H9 (cell line): ENCODE measurements around the gene CFDP1. TPM values are rescaled to one million over a fixed set of nuclear protein-coding genes. Genes with fewer than 3 reads are reported as not detected.

Experiments used
- DNase-seq: peaks from one replicate; pipeline ENCODE4 v3.0.0-alpha.2; 2017
- H2AFZ ChIP-seq: one replicate; pipeline ENCODE4 v1.6.1; 2013; ENCODE audit warnings: mild to moderate bottlenecking, low read length, control low read depth, moderate library complexity
- H2AK5ac ChIP-seq: 2 replicates; pipeline ENCODE4 v1.6.1; 2013; ENCODE audit warnings: low read length, control low read depth, mixed read lengths; ENCODE audit not compliant: insufficient read length
- H2BK120ac ChIP-seq: one replicate; pipeline ENCODE4 v1.6.1; 2013; ENCODE audit warnings: low read depth, mild to moderate bottlenecking, low read length, control low read depth, inconsistent platforms; ENCODE audit not compliant: poor library complexity, severe bottlenecking
- H2BK12ac ChIP-seq: 2 replicates; pipeline ENCODE4 v1.6.1; 2013; ENCODE audit warnings: low read length, control low read depth, mixed read lengths, low read depth; ENCODE audit not compliant: insufficient read length
- H2BK15ac ChIP-seq: 2 replicates; pipeline ENCODE4 v1.6.1; 2013; ENCODE audit warnings: low read depth, low read length, control low read depth
- H2BK20ac ChIP-seq: one replicate; pipeline ENCODE4 v1.6.1; 2013; ENCODE audit warnings: low read depth, mild to moderate bottlenecking, low read length, control low read depth, inconsistent platforms; ENCODE audit not compliant: poor library complexity, severe bottlenecking
- H2BK5ac ChIP-seq: 2 replicates; pipeline ENCODE4 v1.6.1; 2013; ENCODE audit warnings: low read length, control low read depth, mixed read lengths; ENCODE audit not compliant: insufficient read length
- H3K14ac ChIP-seq: 2 replicates; pipeline ENCODE4 v1.6.1; 2013; ENCODE audit warnings: low read length, control low read depth; ENCODE audit not compliant: insufficient read depth
- H3K18ac ChIP-seq: 2 replicates; pipeline ENCODE4 v1.6.1; 2013; ENCODE audit warnings: low read depth, mild to moderate bottlenecking, mixed read lengths, low read length, control low read depth; ENCODE audit not compliant: insufficient read length
- H3K23ac ChIP-seq: 2 replicates; pipeline ENCODE4 v1.6.1; 2013; ENCODE audit warnings: low read length, control low read depth, mixed read lengths, low read depth; ENCODE audit not compliant: insufficient read length
- H3K23me2 ChIP-seq: 2 replicates; pipeline ENCODE4 v1.6.1; 2013; ENCODE audit warnings: low read depth, mild to moderate bottlenecking, mixed read lengths, low read length, control low read depth; ENCODE audit not compliant: insufficient read length, poor library complexity, severe bottlenecking
- H3K27ac ChIP-seq: 2 replicates; pipeline ENCODE4 v1.5.1; 2013; ENCODE audit warnings: low read length, control low read depth, mixed read lengths, low read depth; ENCODE audit not compliant: insufficient read length
- H3K27me3 ChIP-seq: 2 replicates; pipeline ENCODE4 v1.6.1; 2013; ENCODE audit warnings: low read length, control low read depth, inconsistent platforms; ENCODE audit not compliant: insufficient read depth
- H3K4ac ChIP-seq: 2 replicates; pipeline ENCODE4 v1.6.1; 2013; ENCODE audit warnings: low read depth, mild to moderate bottlenecking, control low read depth, inconsistent platforms, low read length, moderate library complexity
- H3K4me1 ChIP-seq: 2 replicates; pipeline ENCODE4 v1.6.1; 2013; ENCODE audit warnings: low read length, control low read depth, inconsistent platforms; ENCODE audit not compliant: insufficient read depth
- H3K4me2 ChIP-seq: 2 replicates; pipeline ENCODE4 v1.6.1; 2013; ENCODE audit warnings: low read length, control low read depth, mixed read lengths; ENCODE audit not compliant: insufficient read length, insufficient read depth
- H3K56ac ChIP-seq: 2 replicates; pipeline ENCODE4 v1.6.1; 2013; ENCODE audit warnings: low read depth, mild to moderate bottlenecking, mixed read lengths, low read length, control low read depth; ENCODE audit not compliant: insufficient read length
- H3K79me1 ChIP-seq: 2 replicates; pipeline ENCODE4 v1.6.1; 2013; ENCODE audit warnings: low read depth, mild to moderate bottlenecking, moderate library complexity, low read length, control low read depth, inconsistent platforms; ENCODE audit not compliant: insufficient read depth, poor library complexity, severe bottlenecking
- H3K79me2 ChIP-seq: 2 replicates; pipeline ENCODE4 v1.6.1; 2013; ENCODE audit warnings: low read length, control low read depth, inconsistent platforms; ENCODE audit not compliant: insufficient read depth
- H3K9ac ChIP-seq: 2 replicates; pipeline ENCODE4 v1.6.1; 2013; ENCODE audit warnings: low read length, control low read depth, mixed read lengths; ENCODE audit not compliant: insufficient read length; ENCODE audit errors: extremely low read depth
- H3K9me3 ChIP-seq: one replicate; pipeline ENCODE4 v1.6.1; 2013; ENCODE audit warnings: low read depth, low read length, inconsistent platforms; ENCODE audit not compliant: control insufficient read depth
- H3T11ph ChIP-seq: one replicate; pipeline ENCODE4 v1.6.1; 2013; ENCODE audit warnings: mild to moderate bottlenecking, low read length, control low read depth, inconsistent platforms
- H4K20me1 ChIP-seq: one replicate; pipeline ENCODE4 v1.6.1; 2013; ENCODE audit not compliant: control insufficient read depth, insufficient read length, insufficient read depth
- H4K5ac ChIP-seq: 2 replicates; pipeline ENCODE4 v1.6.1; 2013; ENCODE audit warnings: low read depth, mild to moderate bottlenecking, mixed read lengths, low read length, control low read depth; ENCODE audit not compliant: insufficient read length
- H4K8ac ChIP-seq: replicated peaks from 2 replicates; pipeline ENCODE4 v1.6.1; 2013; ENCODE audit warnings: low read length, control low read depth, mixed read lengths, low read depth; ENCODE audit not compliant: insufficient read length
- H4K91ac ChIP-seq: 2 replicates; pipeline ENCODE4 v1.6.1; 2013; ENCODE audit warnings: low read depth, mild to moderate bottlenecking, moderate library complexity, mixed read lengths, low read length, control low read depth; ENCODE audit not compliant: insufficient read length
- H3K27ac Mint-ChIP-seq, 3 experiments: 2 replicates in 2 of 3; 3 replicates in 1 of 3; pipeline ENCODE4 v1.8.0; 2020 to 2021; ENCODE audit warnings: mixed read lengths in 3 of 3, mild to moderate bottlenecking in 1 of 3, moderate library complexity in 1 of 3
- H3K27me3 Mint-ChIP-seq: 2 replicates; pipeline ENCODE4 v1.8.0; 2021; ENCODE audit warnings: low read depth, mild to moderate bottlenecking, moderate library complexity, mixed read lengths
- H3K36me3 Mint-ChIP-seq, 3 experiments: 2 replicates in 2 of 3; 3 replicates in 1 of 3; pipeline ENCODE4 v1.8.0; 2020 to 2021; ENCODE audit warnings: low read depth in 3 of 3, mixed read lengths in 3 of 3; ENCODE audit not compliant: insufficient read depth in 1 of 3
- H3K4me1 Mint-ChIP-seq, 2 experiments: 2 replicates each; pipeline ENCODE4 v1.8.0; 2020; ENCODE audit warnings: mixed read lengths in 2 of 2
- H3K4me3 Mint-ChIP-seq, 2 experiments: 2 replicates in 1 of 2; 3 replicates in 1 of 2; pipeline ENCODE4 v1.8.0; 2020 to 2021; ENCODE audit warnings: mild to moderate bottlenecking in 2 of 2, mixed read lengths in 2 of 2, moderate library complexity in 1 of 2
- H3K9me3 Mint-ChIP-seq, 2 experiments: 2 replicates in 1 of 2; 3 replicates in 1 of 2; pipeline ENCODE4 v1.8.0; 2020; ENCODE audit warnings: mild to moderate bottlenecking in 2 of 2, mixed read lengths in 2 of 2, moderate library complexity in 1 of 2
- WGBS: extraction: QIAGEN DNeasy Blood & Tissue Kit; methylation state at CpG from one replicate; pipeline ENCODE4 v1.1.7; 2013; ENCODE audit warnings: missing lambda C conversion rate, low lambda C conversion rate, mixed read lengths; ENCODE audit not compliant: insufficient read length; ENCODE audit errors: extremely low coverage; 5-methylcytosine and 5-hydroxymethylcytosine counted together
- total RNA-seq: library from RNA; stranded (reverse); gene quantifications from 2 replicates; pipeline ENCODE4 v1.2.1, GENCODE V29; 2021
- TF ChIP-seq, protein P1 (sequence below): fragments of 200-600 bp; sonication (generic); conservative IDR thresholded peaks from 3 replicates; pipeline ENCODE4 v1.8.0; 2021; ENCODE audit warnings: antibody characterized with exemption, mild to moderate bottlenecking

Gene CFDP1
- total RNA-seq, 1 experiment from 2014 or later, result 89.2 TPM

- no peak overlapping the region for H3T11ph ChIP-seq
- H2AK5ac ChIP-seq, result no peak overlapping the region
Observed at GRCh38 chr16:75286389-75286788, 146.9 kb downstream of the CFDP1 start.

More at GRCh38 chr16:75286389-75286788, 146.9 kb downstream of the CFDP1 start:
- Histone ChIP-seq H2BK15ac (no peak overlapping the region), H3K18ac (no peak overlapping the region), H2BK20ac (no peak overlapping the region), H3K23me2 (no peaks in the 10 kb centered on the region), H3K9ac (no peak overlapping the region), H2BK12ac (no peak overlapping the region), H3K9me3 (no peaks in the 10 kb centered on the region), H2BK5ac (no peak overlapping the region), H4K5ac (no peak overlapping the region), H2BK120ac (no peak overlapping the region), H3K56ac (no peak overlapping the region), H4K91ac (no peak overlapping the region), H3K4me2 (no peak overlapping the region), H3K23ac (no peak overlapping the region), H4K8ac (no peak overlapping the region), H3K27me3 (no peaks in the 10 kb centered on the region), H2AFZ (no peak overlapping the region), H4K20me1 (no peaks in the 10 kb centered on the region), H3K4ac (no peak overlapping the region), H3K27ac (no peak overlapping the region), H3K79me2 (no peaks in the 10 kb centered on the region), H3K79me1 (no peaks in the 10 kb centered on the region), H3K4me1 (no peaks in the 10 kb centered on the region), H3K14ac (no peak overlapping the region)
- DNase-seq, result no peak
- Mint-ChIP-seq H3K9me3 (peaks cover 0 to 3% of the 10 kb centered on the region in 2 experiments; a peak in 1 of 5 replicates), H3K27me3 (peaks cover 1% of the 10 kb centered on the region; the same call in 1 of the 2 replicates), H3K4me3 (no peak overlapping the region), H3K27ac (0 out of 7 replicates have a peak overlapping the region, but pooled peaks of 1 of the 3 experiments have one; percentile 59), H3K36me3 (peaks cover 15 to 20% (median 16%) of the 10 kb centered on the region in 3 experiments; a peak in 6 of 7 replicates), H3K4me1 (0 out of 4 replicates have a peak, but pooled peaks cover 0 to 3% of the 10 kb centered on the region in 2 experiments)
- TF ChIP-seq, protein P1, sequence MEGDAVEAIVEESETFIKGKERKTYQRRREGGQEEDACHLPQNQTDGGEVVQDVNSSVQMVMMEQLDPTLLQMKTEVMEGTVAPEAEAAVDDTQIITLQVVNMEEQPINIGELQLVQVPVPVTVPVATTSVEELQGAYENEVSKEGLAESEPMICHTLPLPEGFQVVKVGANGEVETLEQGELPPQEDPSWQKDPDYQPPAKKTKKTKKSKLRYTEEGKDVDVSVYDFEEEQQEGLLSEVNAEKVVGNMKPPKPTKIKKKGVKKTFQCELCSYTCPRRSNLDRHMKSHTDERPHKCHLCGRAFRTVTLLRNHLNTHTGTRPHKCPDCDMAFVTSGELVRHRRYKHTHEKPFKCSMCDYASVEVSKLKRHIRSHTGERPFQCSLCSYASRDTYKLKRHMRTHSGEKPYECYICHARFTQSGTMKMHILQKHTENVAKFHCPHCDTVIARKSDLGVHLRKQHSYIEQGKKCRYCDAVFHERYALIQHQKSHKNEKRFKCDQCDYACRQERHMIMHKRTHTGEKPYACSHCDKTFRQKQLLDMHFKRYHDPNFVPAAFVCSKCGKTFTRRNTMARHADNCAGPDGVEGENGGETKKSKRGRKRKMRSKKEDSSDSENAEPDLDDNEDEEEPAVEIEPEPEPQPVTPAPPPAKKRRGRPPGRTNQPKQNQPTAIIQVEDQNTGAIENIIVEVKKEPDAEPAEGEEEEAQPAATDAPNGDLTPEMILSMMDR, result no peak
- WGBS, result no CpG with 5 or more reads among the region's 6 CpGs
